ENCODE measurements around the gene CNKSR3.

The CNKSR3 gene

DNA sequence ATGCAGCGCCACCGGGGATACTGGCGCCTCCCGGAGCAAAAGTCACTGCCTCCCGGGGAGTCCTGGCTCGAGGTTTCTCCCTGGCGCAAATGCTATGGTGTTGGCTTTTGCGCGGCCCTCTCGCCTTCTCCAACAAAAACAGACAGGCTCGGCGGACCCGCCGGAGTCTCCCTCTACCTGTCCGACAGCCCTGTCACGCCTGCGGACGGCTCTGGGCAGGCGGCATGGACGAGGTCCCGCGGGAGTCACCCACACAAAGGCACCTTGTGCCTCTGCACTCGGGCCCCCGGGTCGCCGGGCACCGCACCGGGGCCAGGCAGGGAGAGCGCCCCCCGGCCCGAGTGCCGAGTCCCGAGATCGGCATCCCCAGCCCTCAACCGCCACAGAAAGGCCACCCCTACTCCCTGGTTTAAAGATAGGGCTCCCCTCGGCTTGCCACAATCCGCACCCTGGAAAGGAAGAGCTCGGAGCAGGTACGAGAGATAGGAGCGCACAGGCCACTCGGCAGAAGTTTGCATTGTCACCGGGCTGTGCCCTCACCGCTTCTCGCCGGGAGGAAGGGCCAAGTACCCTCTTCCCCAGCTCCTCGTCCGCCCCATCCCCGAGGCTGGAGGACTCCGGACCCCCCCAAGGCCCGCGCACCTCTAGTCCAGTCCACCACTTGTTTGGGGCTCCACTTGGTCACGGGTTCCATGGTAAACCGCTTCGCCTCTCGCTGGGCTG is 903 bp downstream of the CNKSR3 start:
- Histone ChIP-seq H3K9ac (ENCODE audit: low read length) (peak overlapping the region; percentile 90), H3K4me1 (ENCODE audit: control insufficient read depth, insufficient read depth, low read length) (peaks cover 12% of the 10 kb centered on the region), H3K4me3 (ENCODE audit: low read length) (peak overlapping the region; percentile 95), H3K36me3 (ENCODE audit: control insufficient read depth, insufficient read depth, low read length, severe bottlenecking) (no peaks in the 10 kb centered on the region), H3K9me3 (ENCODE audit: control insufficient read depth, low read length) (no peaks in the 10 kb centered on the region), H3K27me3 (replicated peaks; ENCODE audit: control insufficient read depth, insufficient read depth, low read length) (no peaks in the 10 kb centered on the region)
- DNase-seq (ENCODE audit: low read depth): peak; percentile 69

DNA sequence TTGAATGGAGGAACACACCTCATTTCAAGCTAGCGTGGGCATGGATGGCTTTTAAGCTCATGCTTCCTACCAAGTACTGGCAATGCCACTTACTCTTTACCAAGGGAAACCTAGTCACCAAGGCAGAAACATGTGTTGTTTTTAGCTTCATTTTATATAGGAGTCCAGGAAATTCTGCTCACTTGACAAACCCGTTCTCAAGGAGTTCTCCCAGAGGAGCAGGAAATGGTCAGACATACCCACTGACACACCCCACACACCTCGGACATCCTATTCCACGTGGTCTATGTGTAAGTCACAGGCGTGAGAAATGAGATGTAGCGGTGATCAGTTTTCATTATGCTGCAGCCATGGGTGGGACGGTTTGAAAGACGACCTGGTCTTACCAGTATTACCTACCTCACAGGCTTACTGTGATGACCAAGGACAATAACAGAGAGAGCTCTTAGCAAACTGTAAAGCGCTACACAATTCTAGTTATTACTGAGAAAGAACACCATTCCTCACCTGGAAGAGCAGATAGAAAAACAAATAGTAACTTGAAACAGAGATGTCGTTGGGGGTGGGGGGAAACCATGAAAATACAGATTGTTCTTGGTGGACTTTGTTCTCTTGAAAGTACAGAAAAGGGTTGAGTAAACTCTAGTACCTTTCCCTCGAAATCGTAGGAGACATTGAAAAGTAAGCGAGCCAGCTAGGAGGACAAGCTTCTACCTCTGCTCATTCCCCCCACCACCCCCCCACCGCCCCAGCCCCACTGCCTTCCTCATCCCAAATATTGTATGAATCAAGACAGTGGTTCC is 1.7 kb downstream of the CNKSR3 start:
- Histone ChIP-seq H3K9me3 (ENCODE audit: control insufficient read depth, low read length) (no peaks in the 10 kb centered on the region), H3K9ac (ENCODE audit: low read length) (peak overlapping the region; percentile 90), H3K4me1 (ENCODE audit: control insufficient read depth, insufficient read depth, low read length) (peaks cover 12% of the 10 kb centered on the region), H3K36me3 (ENCODE audit: control insufficient read depth, insufficient read depth, low read length, severe bottlenecking) (no peaks in the 10 kb centered on the region), H3K27me3 (replicated peaks; ENCODE audit: control insufficient read depth, insufficient read depth, low read length) (no peaks in the 10 kb centered on the region), H3K4me3 (ENCODE audit: low read length) (peak overlapping the region; percentile 95)
- DNase-seq (ENCODE audit: low read depth): peak; percentile 41

DNA sequence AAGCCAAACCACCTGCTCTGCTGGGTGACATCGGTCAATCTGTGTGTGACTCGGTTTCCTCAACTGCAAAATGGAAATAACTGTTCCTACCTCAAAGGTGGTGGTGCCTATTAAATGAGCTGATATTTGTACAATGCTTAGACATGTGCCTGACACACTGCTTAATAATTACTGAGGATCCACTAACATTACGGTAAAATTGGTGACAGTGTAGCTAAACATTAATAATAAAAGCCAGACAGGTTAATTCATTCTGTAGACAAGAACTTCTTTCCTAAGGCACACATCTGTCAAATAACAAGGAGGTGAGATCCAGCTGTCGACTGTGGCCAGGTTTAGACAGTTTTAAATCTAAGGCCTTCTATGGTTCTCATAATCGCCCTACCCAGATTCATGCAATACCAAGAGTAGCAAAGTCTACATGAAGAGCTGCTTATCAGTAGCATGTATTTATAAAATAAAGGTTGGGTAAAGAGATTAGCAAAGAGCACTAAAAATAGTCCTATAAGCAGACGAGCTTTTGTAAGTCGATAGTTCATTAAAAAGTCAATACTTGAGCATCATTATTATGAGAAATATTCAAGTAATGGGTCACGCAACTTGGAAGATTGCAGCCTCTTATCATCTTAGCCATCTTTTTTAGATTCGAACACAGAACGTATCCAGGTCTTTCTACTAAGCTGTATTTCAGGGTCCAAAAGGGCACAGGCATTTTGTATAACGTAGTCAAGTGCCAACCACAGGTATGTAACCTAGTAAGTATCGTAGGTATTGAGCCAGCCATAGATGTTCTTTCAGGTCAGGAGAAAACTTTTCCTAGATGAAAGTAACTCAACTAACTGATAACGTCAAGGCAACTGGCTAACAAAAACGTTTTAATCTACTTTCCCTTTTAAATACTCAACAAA is 3.2 kb downstream of the CNKSR3 start:
- H3K4me1 ChIP-seq (ENCODE audit: control insufficient read depth, insufficient read depth, low read length): peaks cover 12% of the 10 kb centered on the region
- no peak overlapping the region for H3K9ac ChIP-seq (ENCODE audit: low read length)
- H3K9me3 ChIP-seq (ENCODE audit: control insufficient read depth, low read length): no peaks in the 10 kb centered on the region
- H3K27me3 ChIP-seq (replicated peaks; ENCODE audit: control insufficient read depth, insufficient read depth, low read length): no peaks in the 10 kb centered on the region
- H3K4me3 ChIP-seq (ENCODE audit: low read length): no peak overlapping the region
- no peak for DNase-seq (ENCODE audit: low read depth)
- H3K36me3 ChIP-seq (ENCODE audit: control insufficient read depth, insufficient read depth, low read length, severe bottlenecking): no peaks in the 10 kb centered on the region

DNA sequence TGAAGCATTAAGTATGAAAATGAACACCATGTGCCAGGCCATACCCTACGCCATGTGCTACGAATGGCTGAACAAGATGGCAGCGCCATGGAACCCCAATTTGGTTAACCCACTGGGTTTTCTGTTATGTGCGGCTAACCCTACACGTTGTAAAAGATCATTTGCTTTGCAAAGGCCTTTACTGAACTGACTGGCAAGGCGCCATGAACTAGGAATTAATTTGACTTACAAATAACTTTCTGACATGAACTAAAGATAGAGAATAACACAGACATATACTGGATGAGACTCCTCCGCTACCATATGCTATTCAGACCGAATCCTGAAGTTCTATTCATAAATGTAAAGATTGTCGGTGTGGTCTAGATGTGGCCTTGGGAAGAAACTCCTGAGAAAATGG is 3.9 kb downstream of the CNKSR3 start:
- DNase-seq (ENCODE audit: low read depth): no peak
- Histone ChIP-seq H3K27me3 (replicated peaks; ENCODE audit: control insufficient read depth, insufficient read depth, low read length) (no peaks in the 10 kb centered on the region), H3K9ac (ENCODE audit: low read length) (no peak overlapping the region), H3K4me3 (ENCODE audit: low read length) (no peak overlapping the region), H3K36me3 (ENCODE audit: control insufficient read depth, insufficient read depth, low read length, severe bottlenecking) (no peaks in the 10 kb centered on the region), H3K4me1 (ENCODE audit: control insufficient read depth, insufficient read depth, low read length) (peaks cover 8% of the 10 kb centered on the region), H3K9me3 (ENCODE audit: control insufficient read depth, low read length) (no peaks in the 10 kb centered on the region)

DNA sequence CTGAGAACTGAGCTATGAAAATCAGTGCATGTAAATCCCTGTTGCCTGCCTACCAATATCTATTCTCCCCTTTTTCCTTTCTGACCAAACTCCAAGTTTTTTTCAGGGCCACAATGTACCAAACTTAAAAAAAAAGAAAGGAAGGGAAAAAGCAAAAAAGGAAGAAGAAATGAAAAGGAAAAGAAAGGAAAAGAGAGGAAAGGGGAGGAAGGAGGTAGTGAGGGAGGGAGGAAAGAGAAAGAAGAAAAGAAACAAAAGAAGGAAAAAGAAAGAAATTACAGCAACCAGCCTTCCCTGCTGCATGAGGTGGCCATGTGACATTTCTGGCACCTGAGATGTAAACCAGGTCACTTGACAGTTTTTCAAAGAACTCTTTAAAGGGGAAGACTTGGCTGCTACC is 4.4 kb downstream of the CNKSR3 start:
- H3K27me3 ChIP-seq (replicated peaks; ENCODE audit: control insufficient read depth, insufficient read depth, low read length): no peaks in the 10 kb centered on the region
- no peaks in the 10 kb centered on the region for H3K9me3 ChIP-seq (ENCODE audit: control insufficient read depth, low read length)
- H3K4me3 ChIP-seq (ENCODE audit: low read length): no peak overlapping the region
- H3K4me1 ChIP-seq (ENCODE audit: control insufficient read depth, insufficient read depth, low read length): peaks cover 8% of the 10 kb centered on the region
- H3K36me3 ChIP-seq (ENCODE audit: control insufficient read depth, insufficient read depth, low read length, severe bottlenecking): no peaks in the 10 kb centered on the region
- no peak overlapping the region for H3K9ac ChIP-seq (ENCODE audit: low read length)
- no peak for DNase-seq (ENCODE audit: low read depth)

DNA sequence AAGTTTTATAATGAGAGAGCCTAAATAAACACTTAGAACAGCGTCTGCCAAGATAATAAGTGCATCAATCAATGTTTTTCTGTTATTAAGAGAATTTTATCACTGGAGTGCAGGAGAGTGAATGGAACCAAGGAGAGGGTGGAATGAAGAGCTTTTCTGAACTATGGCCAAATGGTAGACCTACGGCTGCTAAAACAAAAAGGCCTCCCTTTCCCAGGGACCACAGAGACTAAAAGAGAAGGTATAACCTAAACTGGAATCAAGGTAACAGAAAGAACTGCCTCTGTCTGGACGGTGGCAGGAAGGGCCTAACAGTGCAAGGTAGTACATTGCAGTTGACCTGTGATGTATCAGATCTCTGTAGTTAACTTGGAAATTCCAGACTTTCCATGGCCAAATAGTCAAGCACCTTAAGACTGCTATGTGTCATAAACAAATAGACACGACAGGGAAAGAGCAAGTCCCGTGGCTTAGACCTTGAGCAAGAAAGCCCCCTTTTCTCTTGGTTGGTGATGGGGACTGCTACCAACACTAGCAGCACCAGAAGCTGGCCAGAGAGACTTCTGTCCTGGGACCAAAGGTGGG is 5.5 kb downstream of the CNKSR3 start:
- no peaks in the 10 kb centered on the region for H3K36me3 ChIP-seq (ENCODE audit: control insufficient read depth, insufficient read depth, low read length, severe bottlenecking)
- H3K9me3 ChIP-seq (ENCODE audit: control insufficient read depth, low read length): no peaks in the 10 kb centered on the region
- H3K4me3 ChIP-seq (ENCODE audit: low read length): no peak overlapping the region
- no peak overlapping the region for H3K9ac ChIP-seq (ENCODE audit: low read length)
- DNase-seq (ENCODE audit: low read depth): no peak
- H3K27me3 ChIP-seq (replicated peaks; ENCODE audit: control insufficient read depth, insufficient read depth, low read length): no peaks in the 10 kb centered on the region
- H3K4me1 ChIP-seq (ENCODE audit: control insufficient read depth, insufficient read depth, low read length): peaks cover 8% of the 10 kb centered on the region

DNA sequence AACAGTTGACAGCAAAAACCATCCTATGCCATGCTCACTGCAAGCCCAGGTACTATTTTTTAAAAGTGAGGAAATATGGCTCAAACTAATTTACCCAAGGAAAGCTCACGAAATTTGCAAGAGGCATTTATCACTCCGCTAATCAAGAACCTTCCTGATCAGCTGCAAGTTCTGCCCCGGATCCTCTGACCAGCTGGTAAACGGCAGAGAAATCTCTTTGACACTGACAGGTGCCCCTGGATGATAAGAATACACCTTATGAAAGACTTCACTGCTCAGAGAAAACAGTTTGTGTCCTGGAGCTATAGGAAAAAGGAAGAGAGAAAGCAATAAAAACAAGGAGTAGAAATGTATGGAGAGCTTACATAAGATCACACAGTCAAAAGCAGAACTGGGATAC is 6.4 kb downstream of the CNKSR3 start:
- H3K27me3 ChIP-seq (replicated peaks; ENCODE audit: control insufficient read depth, insufficient read depth, low read length): no peaks in the 10 kb centered on the region
- no peaks in the 10 kb centered on the region for H3K36me3 ChIP-seq (ENCODE audit: control insufficient read depth, insufficient read depth, low read length, severe bottlenecking)
- peaks cover 8% of the 10 kb centered on the region for H3K4me1 ChIP-seq (ENCODE audit: control insufficient read depth, insufficient read depth, low read length)
- no peak overlapping the region for H3K4me3 ChIP-seq (ENCODE audit: low read length)
- DNase-seq (ENCODE audit: low read depth): no peak
- no peak overlapping the region for H3K9ac ChIP-seq (ENCODE audit: low read length)
- H3K9me3 ChIP-seq (ENCODE audit: control insufficient read depth, low read length): no peaks in the 10 kb centered on the region

DNA sequence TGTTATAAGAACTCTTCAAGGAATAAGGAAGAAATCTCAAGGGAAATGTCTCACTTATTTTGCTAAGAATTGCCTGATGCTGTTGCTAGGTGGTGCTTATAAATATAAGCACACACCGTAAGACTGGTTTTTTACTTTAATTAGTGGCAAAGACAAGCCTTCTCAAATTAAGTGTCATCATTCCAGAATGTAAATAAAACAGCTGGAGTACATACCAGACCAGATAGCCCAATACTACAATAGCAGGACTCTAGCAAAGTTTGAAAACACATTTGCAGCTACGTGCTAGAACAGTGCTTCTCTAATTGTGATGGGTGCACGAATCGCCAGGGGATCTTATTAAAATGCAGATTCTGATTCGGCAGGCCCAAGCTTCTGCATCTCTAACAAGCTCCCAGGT is 6.8 kb downstream of the CNKSR3 start:
- H3K36me3 ChIP-seq (ENCODE audit: control insufficient read depth, insufficient read depth, low read length, severe bottlenecking): no peaks in the 10 kb centered on the region
- no peaks in the 10 kb centered on the region for H3K9me3 ChIP-seq (ENCODE audit: control insufficient read depth, low read length)
- DNase-seq (ENCODE audit: low read depth): no peak
- no peak overlapping the region for H3K9ac ChIP-seq (ENCODE audit: low read length)
- H3K4me1 ChIP-seq (ENCODE audit: control insufficient read depth, insufficient read depth, low read length): peaks cover 5% of the 10 kb centered on the region
- H3K27me3 ChIP-seq (replicated peaks; ENCODE audit: control insufficient read depth, insufficient read depth, low read length): no peaks in the 10 kb centered on the region
- H3K4me3 ChIP-seq (ENCODE audit: low read length): no peak overlapping the region

DNA sequence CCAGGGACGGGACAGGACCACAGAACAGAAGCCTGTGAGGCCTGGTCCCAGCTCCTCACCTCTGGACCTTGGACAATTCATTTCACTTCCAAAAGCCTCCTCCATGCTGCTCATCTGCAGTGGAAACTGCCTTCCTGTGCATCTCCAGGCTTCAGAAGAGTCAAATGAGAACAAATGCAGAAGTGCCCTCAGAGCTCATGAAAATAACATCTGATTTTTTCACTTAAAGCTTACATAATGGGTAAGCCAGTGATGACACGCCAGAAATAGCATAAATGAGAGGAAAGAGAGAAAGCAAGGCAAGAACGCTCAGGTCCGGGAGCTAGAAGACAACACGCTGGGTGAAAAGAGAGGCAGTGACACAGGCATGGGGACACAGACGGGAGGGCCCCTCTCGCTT is 7.9 kb downstream of the CNKSR3 start:
- H3K27me3 ChIP-seq (replicated peaks; ENCODE audit: control insufficient read depth, insufficient read depth, low read length): no peaks in the 10 kb centered on the region
- H3K36me3 ChIP-seq (ENCODE audit: control insufficient read depth, insufficient read depth, low read length, severe bottlenecking): no peaks in the 10 kb centered on the region
- no peak overlapping the region for H3K9ac ChIP-seq (ENCODE audit: low read length)
- H3K9me3 ChIP-seq (ENCODE audit: control insufficient read depth, low read length): no peaks in the 10 kb centered on the region
- DNase-seq (ENCODE audit: low read depth): no peak
- H3K4me1 ChIP-seq (ENCODE audit: control insufficient read depth, insufficient read depth, low read length): no peaks in the 10 kb centered on the region
- H3K4me3 ChIP-seq (ENCODE audit: low read length): no peak overlapping the region

DNA sequence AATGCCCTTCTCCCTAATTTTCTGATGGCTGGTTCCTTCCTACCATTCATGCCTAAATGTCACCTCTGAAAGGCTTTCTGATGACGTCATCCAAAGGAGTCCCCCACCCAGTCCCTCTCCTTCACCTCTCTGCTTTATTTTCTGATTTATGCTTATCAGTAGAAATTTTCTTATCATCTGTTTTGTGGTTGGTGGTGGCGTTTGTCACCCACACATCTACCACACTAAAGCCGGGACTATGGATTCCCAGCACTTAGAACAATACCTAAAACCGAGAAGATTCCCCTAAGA is 9.0 kb downstream of the CNKSR3 start:
- no peaks in the 10 kb centered on the region for H3K9me3 ChIP-seq (ENCODE audit: control insufficient read depth, low read length)
- H3K27me3 ChIP-seq (replicated peaks; ENCODE audit: control insufficient read depth, insufficient read depth, low read length): no peaks in the 10 kb centered on the region
- DNase-seq (ENCODE audit: low read depth): no peak
- no peaks in the 10 kb centered on the region for H3K36me3 ChIP-seq (ENCODE audit: control insufficient read depth, insufficient read depth, low read length, severe bottlenecking)
- no peak overlapping the region for H3K9ac ChIP-seq (ENCODE audit: low read length)
- no peak overlapping the region for H3K4me3 ChIP-seq (ENCODE audit: low read length)
- no peaks in the 10 kb centered on the region for H3K4me1 ChIP-seq (ENCODE audit: control insufficient read depth, insufficient read depth, low read length)
